GM10248 (cell line): ENCODE results near the gene EGFR.

ENCODE experiments used
- CTCF ChIA-PET: fragments of 300-600 bp; sonication (Branson Sonifier 250); formaldehyde crosslinking; extraction: SDS; loops from one replicate; lab custom pipeline; 2021; ENCODE audit warnings: antibody characterized with exemption; lab: Yijun Ruan, JAX
- POLR2A ChIA-PET: fragments of 350-650 bp; sonication (Branson Sonifier 250); formaldehyde crosslinking; extraction: SDS; loops from one replicate; lab custom pipeline; 2020; ENCODE audit warnings: antibody characterized with exemption; lab: Yijun Ruan, JAX
- DNase-seq: peaks from one replicate; pipeline ENCODE4 v3.0.0; 2012; ENCODE audit errors: extremely low spot score
- CTCF ChIP-seq: IDR thresholded peaks from 2 replicates; pipeline ENCODE4 v1.5.1; 2012; ENCODE audit warnings: mild to moderate bottlenecking, low read depth; ENCODE audit errors: extremely low read depth, missing control alignments, control extremely low read depth

EGFR gene

GRCh38 chr7:55180963-55181542 is 162.2 kb downstream of the EGFR start:
- no peak for DNase-seq
- no peak for TF ChIP-seq CTCF
- POLR2A ChIA-PET, result no interaction called here
- CTCF ChIA-PET, result no interaction called here

GRCh38 chr7:55181762-55182161 is 162.9 kb downstream of the EGFR start:
- TF ChIP-seq CTCF, result no peak
- POLR2A ChIA-PET, result no interaction called here
- DNase-seq, result no peak
- CTCF ChIA-PET, result no interaction called here

- DNase-seq, result no peak
- ChIA-PET CTCF (no interaction called here), POLR2A (no interaction called here)
- TF ChIP-seq CTCF, result no peak
These were observed 165.1 kb downstream of the EGFR start for GRCh38 chr7:55183897-55184296.

GRCh38 chr7:55185321-55185802 is 166.5 kb downstream of the EGFR start:
- POLR2A ChIA-PET, result no interaction called here
- no peak for TF ChIP-seq CTCF
- CTCF ChIA-PET, result interaction anchor here (0.9 kb wide), 1 partner anchor 68 kb away, joined by 3 read pairs; no protein-coding TSS in a partner anchor
- no peak for DNase-seq

GRCh38 chr7:55185941-55186609 is 167.3 kb downstream of the EGFR start:
- no peak for DNase-seq
- CTCF ChIA-PET, result interaction anchor here (0.8 to 0.9 kb wide), 2 partner anchors 69 to 70 kb away, joined by 3 read pairs; no protein-coding TSS in a partner anchor
- no peak for TF ChIP-seq CTCF
- POLR2A ChIA-PET, result no interaction called here

GRCh38 chr7:55187701-55188491 is 169.1 kb downstream of the EGFR start:
- ChIA-PET CTCF (interaction anchor here (1.3 kb wide), 1 partner anchor 67 kb away, joined by 3 read pairs; no protein-coding TSS in a partner anchor), POLR2A (no interaction called here)
- DNase-seq, result no peak
- TF ChIP-seq CTCF, result no peak
